GM21737 (cell line): Measurements from ENCODE around the gene ARL14.

Source experiments
- ATAC-seq: cut with Tn5 transposase; IDR thresholded peaks from one replicate; pipeline ENCODE4 v1.9.1; 2021; ENCODE audit warnings: mild to moderate bottlenecking, moderate library complexity; ENCODE audit not compliant: unreplicated experiment

The ARL14 gene

DNA sequence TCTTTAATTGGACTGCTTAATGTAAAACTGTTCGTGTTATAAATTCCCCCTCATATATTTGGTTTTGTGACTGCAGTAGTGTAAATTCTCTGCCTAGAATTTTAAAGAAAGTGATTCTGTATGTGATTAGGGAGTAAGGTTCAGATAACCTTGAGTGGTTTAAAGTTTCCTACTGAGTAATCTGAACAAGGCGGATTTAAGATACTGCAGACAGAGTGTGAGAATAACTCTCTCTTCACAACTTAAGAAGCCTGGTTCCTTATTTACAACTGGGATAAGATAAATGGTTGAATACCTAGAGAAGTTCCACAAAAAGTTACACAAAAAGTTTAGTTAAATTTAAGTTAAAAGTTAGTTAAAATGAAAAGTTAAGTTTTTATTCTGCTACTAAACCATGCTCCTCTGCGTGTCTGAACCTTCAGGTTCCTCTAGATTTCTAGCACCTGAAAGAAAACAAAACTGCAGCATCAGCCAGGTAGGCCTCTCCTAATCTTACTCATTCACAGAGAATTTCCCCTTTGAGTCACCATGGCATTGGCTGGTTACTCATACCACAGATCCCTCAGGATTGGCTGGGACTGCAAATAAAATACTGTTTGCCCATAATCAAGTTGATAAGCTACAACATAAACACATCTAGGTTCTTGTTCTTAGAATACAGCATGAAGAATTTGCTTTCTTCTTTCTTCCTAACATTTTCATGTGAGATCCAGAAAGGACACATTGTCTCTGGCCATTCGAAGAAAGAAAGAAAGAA, at the start of gene ARL14:
TSS of gene ARL14 (plus strand) at position 614 of the 757 bp plus-strand sequence. CDS start 187 bp downstream, outside the sequence.
- no peak for ATAC-seq

DNA sequence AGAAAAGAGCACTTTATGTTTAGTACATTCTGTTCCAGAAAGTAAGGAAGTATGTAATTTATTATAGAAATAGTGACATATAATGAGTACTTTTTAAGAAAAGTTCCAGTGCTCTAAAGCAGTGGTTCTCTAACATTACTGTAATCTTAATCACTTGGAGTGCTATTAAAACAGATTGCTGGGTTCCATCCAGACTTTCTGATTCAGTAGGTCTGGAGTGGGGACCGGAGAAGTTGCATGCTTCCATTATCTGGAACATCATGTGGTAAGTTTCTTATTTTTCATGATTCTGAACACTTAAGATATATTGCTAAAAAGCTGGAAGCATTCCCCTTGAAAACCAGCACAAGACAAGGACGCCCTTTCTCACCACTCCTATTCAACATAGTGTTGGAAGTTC, 47.5 kb upstream of the ARL14 start:
- no peak for ATAC-seq

DNA sequence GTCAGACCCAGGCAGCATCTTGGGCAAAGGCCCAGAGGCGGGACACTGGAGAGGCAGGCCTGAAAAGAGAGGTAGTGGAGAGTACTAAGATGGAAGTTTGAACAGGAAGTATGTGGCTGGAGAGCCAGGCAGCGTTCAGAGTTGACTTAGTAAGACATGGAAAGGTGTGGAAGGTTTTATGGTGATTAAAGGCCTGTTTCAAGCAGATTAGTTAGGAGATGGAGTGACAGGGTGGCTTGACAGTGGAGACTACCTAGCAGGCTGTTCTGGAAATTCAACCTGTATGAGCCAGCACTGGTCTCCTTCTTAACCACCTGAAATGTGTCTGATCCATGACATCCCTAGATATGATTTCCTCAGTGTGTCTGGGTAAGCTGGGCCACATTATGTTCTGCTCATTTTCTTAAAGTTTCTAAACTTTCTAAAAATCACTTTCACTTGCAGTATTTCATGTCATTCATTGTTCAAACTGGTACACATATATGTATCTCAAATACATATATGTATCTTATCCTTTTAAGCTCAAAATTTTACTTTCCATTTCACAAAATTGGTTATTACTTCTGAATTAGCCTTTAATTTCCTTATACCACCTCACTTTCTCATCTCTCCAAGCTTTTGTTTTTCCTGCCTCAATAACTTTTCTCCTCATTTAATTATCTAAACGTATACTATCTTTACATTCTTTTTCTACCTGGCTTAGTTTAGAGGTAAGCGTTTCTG, 43.4 kb upstream of the ARL14 start:
- ATAC-seq, result no peak

DNA sequence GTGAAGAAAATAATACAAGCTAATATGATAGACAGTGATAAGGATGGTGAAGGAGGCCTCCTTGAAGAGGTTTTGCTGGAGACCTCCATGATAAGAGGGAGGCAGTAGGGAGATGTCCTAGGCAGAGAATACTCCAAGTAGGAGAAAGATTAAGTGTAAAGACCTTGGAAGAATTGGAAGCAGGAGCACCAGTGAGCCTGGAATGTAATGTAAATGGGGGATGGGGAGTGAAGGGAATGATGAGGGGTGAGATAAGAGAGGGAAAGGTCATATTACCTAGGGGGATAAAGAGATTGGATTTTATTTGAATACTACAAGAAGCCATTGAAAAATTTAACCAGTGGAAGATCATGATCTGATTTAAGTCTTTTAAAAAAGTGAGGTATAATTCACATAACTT, 41.7 kb upstream of the ARL14 start:
- ATAC-seq, result no peak

GRCh38 chr3:160637086-160637485, 39.9 kb upstream of the ARL14 start:
- no peak for ATAC-seq

DNA sequence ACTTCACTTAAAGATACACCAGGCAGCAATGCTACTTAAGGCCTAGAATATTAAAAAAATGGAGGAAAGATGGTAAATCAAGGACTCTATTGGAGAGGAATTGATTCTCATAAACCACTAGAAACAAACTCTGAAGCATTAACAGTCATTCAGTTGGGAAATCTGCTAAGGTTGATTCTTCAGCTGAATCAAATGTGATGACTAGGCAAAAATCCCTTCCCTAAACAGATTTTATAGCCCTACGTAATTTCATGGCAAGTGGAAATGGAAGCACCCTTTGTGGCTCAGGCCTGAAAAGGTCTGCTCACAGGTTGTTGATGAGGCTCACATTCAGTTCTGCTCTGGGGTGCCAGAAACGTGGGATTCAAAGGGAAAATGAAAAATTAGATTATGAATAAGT, 38.8 kb upstream of the ARL14 start:
- ATAC-seq, result no peak

DNA sequence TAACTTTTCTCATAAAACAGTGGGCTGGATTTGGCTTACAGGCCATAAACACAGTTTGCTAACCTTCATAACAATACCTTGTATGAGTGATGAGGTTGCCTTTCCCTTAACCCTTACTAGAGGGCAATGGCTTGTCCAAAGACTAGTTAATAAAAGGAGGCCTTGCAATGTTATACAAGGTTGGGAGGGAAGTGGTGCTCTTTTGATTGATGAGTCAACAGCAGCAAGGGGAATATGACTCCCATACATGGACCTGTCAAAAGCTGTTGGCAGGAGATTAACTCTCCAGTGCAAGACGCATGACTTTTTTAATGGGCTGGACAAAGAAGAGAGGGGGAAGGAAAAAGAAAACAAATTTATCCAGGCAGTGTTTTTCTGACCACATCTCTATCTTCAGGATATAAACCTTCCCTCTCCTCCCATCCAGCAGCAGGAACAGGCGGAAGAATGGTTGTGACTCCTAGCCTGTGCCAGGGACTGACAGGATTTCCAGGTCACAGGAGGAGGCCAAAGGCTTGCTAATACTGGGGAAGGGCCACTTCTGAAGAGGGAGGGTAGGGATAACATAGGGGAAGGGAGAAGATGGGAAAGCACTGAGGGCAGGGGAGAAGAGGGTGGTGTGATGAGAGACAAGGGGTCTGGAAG, 35.2 kb upstream of the ARL14 start:
- ATAC-seq, result no peak

GRCh38 chr3:160643994-160644393, 33.0 kb upstream of the ARL14 start:
- no peak for ATAC-seq

GRCh38 chr3:160644491-160644890, 32.5 kb upstream of the ARL14 start:
- ATAC-seq, result no peak

- no peak for ATAC-seq
Observed at GRCh38 chr3:160648701-160649100, 28.3 kb upstream of the ARL14 start.

- ATAC-seq, result no peak
Observed at GRCh38 chr3:160649596-160649995, 27.4 kb upstream of the ARL14 start.

GRCh38 chr3:160653512-160653911, 23.4 kb upstream of the ARL14 start:
- no peak for ATAC-seq

GRCh38 chr3:160660902-160661301, 16.1 kb upstream of the ARL14 start:
- ATAC-seq, result no peak

DNA sequence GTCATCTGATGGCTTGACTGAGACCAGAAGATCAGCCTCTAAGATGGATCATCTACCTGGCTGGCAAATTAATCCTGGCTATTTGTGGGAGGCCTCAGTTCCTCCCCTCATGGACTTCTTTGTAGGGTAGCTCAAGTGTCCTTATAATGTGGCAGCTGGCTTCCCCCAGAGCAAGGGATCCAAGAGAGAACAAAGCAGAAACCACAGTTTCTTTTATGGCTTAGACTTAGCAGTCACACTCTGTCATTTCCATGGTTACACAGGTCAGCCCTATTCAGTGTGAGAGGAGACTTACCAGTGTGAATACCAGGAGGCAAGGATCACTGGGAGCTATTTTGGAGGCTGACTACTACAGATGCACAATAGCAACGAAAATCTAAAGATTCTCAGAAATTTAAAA, 15.3 kb upstream of the ARL14 start:
- no peak for ATAC-seq

GRCh38 chr3:160665231-160665630, 11.7 kb upstream of the ARL14 start:
- ATAC-seq, result no peak

DNA sequence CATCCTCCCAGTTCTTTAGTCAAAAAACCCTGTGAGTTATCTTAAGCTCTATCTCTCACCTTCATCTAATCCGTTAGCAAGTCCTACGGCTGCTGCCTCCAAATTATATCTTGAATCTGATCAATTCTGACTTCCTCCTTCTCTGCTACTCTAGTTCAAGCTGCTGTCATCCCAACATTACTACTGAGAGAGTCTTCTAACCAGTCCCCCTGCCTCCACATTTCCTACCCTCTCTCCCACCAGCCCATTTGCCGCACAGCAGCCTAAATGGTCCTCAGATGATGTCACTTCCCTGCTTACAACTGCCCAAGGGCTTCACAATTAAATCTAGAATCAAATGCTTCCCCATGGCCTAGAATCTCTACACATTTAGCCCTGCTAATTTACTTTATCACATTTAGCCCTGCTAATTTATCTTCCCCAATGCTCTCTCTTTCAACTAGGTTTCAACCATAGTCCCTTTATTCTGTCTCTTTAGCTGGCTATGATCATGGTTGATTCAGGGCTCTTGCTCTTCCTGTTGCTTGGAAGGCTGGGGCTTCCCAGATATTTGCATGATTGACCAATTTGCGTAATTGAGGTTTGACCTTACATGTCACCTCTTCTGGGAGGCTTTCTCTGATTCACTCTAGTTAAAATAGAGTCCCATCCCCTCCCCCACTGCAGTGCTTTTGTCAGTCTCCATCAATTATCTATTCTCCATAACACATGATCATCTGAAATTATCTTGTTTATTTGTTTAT, 11.0 kb upstream of the ARL14 start:
- peak; percentile 87 for ATAC-seq

GRCh38 chr3:160667452-160667851, 9.5 kb upstream of the ARL14 start:
- ATAC-seq, result no peak

DNA sequence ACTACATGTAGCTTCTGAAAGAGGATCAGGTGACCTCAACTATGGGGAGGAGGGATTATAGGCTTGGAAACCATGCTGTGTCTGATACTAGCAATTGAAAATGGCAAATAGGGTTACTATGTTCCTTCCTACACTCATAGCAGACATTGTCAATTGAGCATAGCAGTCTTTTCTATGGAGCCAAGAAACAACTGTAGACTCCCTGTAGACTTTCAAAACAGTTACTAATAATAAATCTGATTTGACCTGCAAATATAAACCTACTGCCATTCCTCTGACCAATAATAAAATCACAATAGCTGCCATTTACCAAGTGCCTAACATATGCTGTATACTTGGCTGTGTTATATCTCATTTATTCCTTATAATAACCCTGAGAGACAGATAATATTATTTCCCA, 8.5 kb upstream of the ARL14 start:
- ATAC-seq, result no peak

- ATAC-seq, result peak; percentile 83
Observed at GRCh38 chr3:160671231-160671630, 5.7 kb upstream of the ARL14 start.

- ATAC-seq, result no peak
Observed at GRCh38 chr3:160671995-160672394, 5.0 kb upstream of the ARL14 start.

GRCh38 chr3:160673188-160673587, 3.8 kb upstream of the ARL14 start:
- ATAC-seq, result no peak
